H1 (cell line): ENCODE results near the gene RPUSD3. TPM values are rescaled to one million over a fixed set of nuclear protein-coding genes. Genes with fewer than 3 reads are reported as not detected.

Experiments used
- CTCF ChIA-PET: fragments of 300-600 bp; sonication (Branson Sonifier 250); formaldehyde crosslinking; loops from one replicate; lab custom pipeline; 2021; ENCODE audit not compliant: partially characterized antibody; lab: Charles Lee
- POLR2A ChIA-PET: fragments of 300-600 bp; sonication (Branson Sonifier 250); formaldehyde crosslinking; loops from one replicate; lab custom pipeline; 2021; ENCODE audit warnings: inconsistent platforms; ENCODE audit not compliant: partially characterized antibody; lab: Charles Lee
- DNase-seq, 2 experiments: peaks; one replicate each; pipeline versions ENCODE4 v3.0.0 to v3.0.0-alpha.2; 2010 to 2022; ENCODE audit warnings: low spot score in 2 of 2, low read depth in 1 of 2, mixed read lengths in 1 of 2
- FAIRE-seq: peaks from 2 replicates; lab custom pipeline; 2011; peaks lifted over from hg19 to GRCh38; lab: Jason Lieb, UNC
- H2AFZ ChIP-seq: 2 replicates; pipeline ENCODE4 v1.8.1; 2012; ENCODE audit warnings: low read length, inconsistent platforms
- H2AK5ac ChIP-seq: 2 replicates; pipeline ENCODE4 v1.6.1; 2013; ENCODE audit warnings: low read depth, low read length
- H2BK120ac ChIP-seq: replicated peaks from 2 replicates; pipeline ENCODE3; 2013; ENCODE audit warnings: low read depth, low read length, inconsistent platforms
- H2BK12ac ChIP-seq: 2 replicates; pipeline ENCODE4 v1.6.1; 2013; ENCODE audit warnings: low read depth, low read length
- H2BK15ac ChIP-seq: 2 replicates; pipeline ENCODE4 v1.6.1; 2013; ENCODE audit warnings: low read length
- H2BK20ac ChIP-seq: 2 replicates; pipeline ENCODE4 v1.6.1; 2013; ENCODE audit warnings: low read length
- H2BK5ac ChIP-seq: 2 replicates; pipeline ENCODE4 v1.6.1; 2013; ENCODE audit warnings: low read depth, low read length
- H3K14ac ChIP-seq: 2 replicates; pipeline ENCODE4 v1.6.1; 2013; ENCODE audit warnings: inconsistent platforms; ENCODE audit not compliant: insufficient read length
- H3K18ac ChIP-seq: 2 replicates; pipeline ENCODE4 v1.6.1; 2013; ENCODE audit warnings: low read length; ENCODE audit errors: extremely low read depth
- H3K23ac ChIP-seq: 2 replicates; pipeline ENCODE4 v1.6.1; 2013; ENCODE audit warnings: inconsistent platforms; ENCODE audit not compliant: insufficient read length
- H3K23me2 ChIP-seq: 2 replicates; pipeline ENCODE4 v1.6.1; 2013; ENCODE audit warnings: low read depth, low read length
- H3K27ac ChIP-seq: 2 replicates; pipeline ENCODE4 v1.6.1; 2011; ENCODE audit warnings: low read depth, low read length, inconsistent platforms
- H3K27me3 ChIP-seq, 4 experiments: replicated peaks in 1 of 4; 1 replicate in 1 of 4; 2 replicates in 3 of 4; pipeline versions ENCODE4 v1.6.1 to v1.8.1; 2011 to 2013; ENCODE audit warnings: low read length in 3 of 4, mild to moderate bottlenecking in 3 of 4, inconsistent platforms in 2 of 4, mixed read lengths in 2 of 4, moderate library complexity in 1 of 4; ENCODE audit not compliant: control insufficient read depth in 3 of 4, insufficient read depth in 3 of 4; ENCODE audit errors: extremely low read depth in 1 of 4
- H3K36me3 ChIP-seq, 4 experiments: 2 replicates each; pipeline versions ENCODE4 v1.6.1 to v1.8.1; 2011 to 2013; ENCODE audit warnings: mild to moderate bottlenecking in 4 of 4, low read length in 3 of 4, moderate library complexity in 2 of 4, control low read depth in 1 of 4, inconsistent platforms in 1 of 4; ENCODE audit not compliant: insufficient read depth in 4 of 4, control insufficient read depth in 2 of 4
- H3K4ac ChIP-seq: replicated peaks from 2 replicates; pipeline ENCODE3; 2013; ENCODE audit warnings: low read length, low read depth, mixed read lengths, inconsistent platforms; ENCODE audit not compliant: insufficient read length
- H3K4me1 ChIP-seq, 4 experiments: replicated peaks in 1 of 4; 1 replicate in 1 of 4; 2 replicates in 3 of 4; pipeline versions ENCODE4 v1.6.1 to v1.8.1; 2011 to 2013; ENCODE audit warnings: low read length in 3 of 4, inconsistent platforms in 2 of 4, mixed read lengths in 1 of 4; ENCODE audit not compliant: insufficient read depth in 4 of 4, control insufficient read depth in 3 of 4
- H3K4me2 ChIP-seq, 2 experiments: 2 replicates each; pipeline versions ENCODE4 v1.6.1 to v1.8.1; 2011 to 2013; ENCODE audit warnings: low read depth in 2 of 2, low read length in 2 of 2, control low read depth in 1 of 2, inconsistent platforms in 1 of 2, mild to moderate bottlenecking in 1 of 2; ENCODE audit not compliant: insufficient read depth in 1 of 2
- H3K4me3 ChIP-seq, 4 experiments: fragments of 200-600, 300-600 bp in 1 of 4; sonication (generic), shearing (Covaris generic), sonication (Bioruptor Twin) in 1 of 4; 2 replicates each; pipeline versions ENCODE4 v1.5.1 to v1.8.1; 2011 to 2016; ENCODE audit warnings: low read length in 4 of 4, low read depth in 3 of 4, control low read depth in 2 of 4, inconsistent platforms in 2 of 4, mild to moderate bottlenecking in 2 of 4, mixed read lengths in 1 of 4, moderate library complexity in 1 of 4; ENCODE audit not compliant: insufficient read depth in 2 of 4; ENCODE audit errors: extremely low read depth in 1 of 4
- H3K56ac ChIP-seq: replicated peaks from 2 replicates; pipeline ENCODE3; 2013; ENCODE audit warnings: low read depth, mild to moderate bottlenecking, mixed read lengths, low read length, inconsistent platforms; ENCODE audit not compliant: insufficient read length
- H3K79me1 ChIP-seq: 2 replicates; pipeline ENCODE4 v1.6.1; 2013; ENCODE audit warnings: low read depth, low read length, control low read depth
- H3K79me2 ChIP-seq, 2 experiments: 2 replicates each; pipeline versions ENCODE4 v1.6.1 to v1.8.1; 2012 to 2013; ENCODE audit warnings: low read length in 2 of 2, mild to moderate bottlenecking in 2 of 2, inconsistent platforms in 1 of 2; ENCODE audit not compliant: insufficient read depth in 2 of 2, control insufficient read depth in 1 of 2
- H3K9ac ChIP-seq, 4 experiments: replicated peaks in 1 of 4; 1 replicate in 1 of 4; 2 replicates in 3 of 4; pipeline versions ENCODE4 v1.6.1 to v1.8.1; 2011 to 2013; ENCODE audit warnings: low read depth in 3 of 4, low read length in 3 of 4, control low read depth in 2 of 4, mild to moderate bottlenecking in 2 of 4, moderate library complexity in 2 of 4, inconsistent platforms in 1 of 4; ENCODE audit errors: extremely low read depth in 1 of 4
- H3K9me3 ChIP-seq, 2 experiments: 2 replicates each; pipeline versions ENCODE4 v1.6.1 to v1.8.1; 2012 to 2013; ENCODE audit warnings: mild to moderate bottlenecking in 2 of 2, moderate library complexity in 2 of 2, control low read depth in 1 of 2, inconsistent platforms in 1 of 2, low read depth in 1 of 2, low read length in 1 of 2, mixed read lengths in 1 of 2; ENCODE audit not compliant: insufficient read depth in 2 of 2
- H4K20me1 ChIP-seq, 2 experiments: replicated peaks in 1 of 2; 2 replicates each; pipeline versions ENCODE3 to v1.8.1; 2011 to 2013; ENCODE audit warnings: inconsistent platforms in 2 of 2, low read length in 2 of 2, mild to moderate bottlenecking in 1 of 2; ENCODE audit not compliant: insufficient read depth in 2 of 2, control insufficient read depth in 1 of 2
- H4K5ac ChIP-seq: 2 replicates; pipeline ENCODE4 v1.6.1; 2013; ENCODE audit warnings: low read length, low read depth, mixed read lengths, inconsistent platforms; ENCODE audit not compliant: insufficient read length
- H4K8ac ChIP-seq: 2 replicates; pipeline ENCODE4 v1.8.0; 2013; ENCODE audit warnings: mild to moderate bottlenecking, moderate library complexity, low read length, inconsistent platforms; ENCODE audit not compliant: insufficient read depth; ENCODE audit errors: extremely low read depth
- H4K91ac ChIP-seq: replicated peaks from 2 replicates; pipeline ENCODE3; 2013; ENCODE audit warnings: low read length, mixed read lengths, inconsistent platforms; ENCODE audit not compliant: insufficient read length
- CHD1 ChIP-seq: IDR thresholded peaks from 2 replicates; pipeline ENCODE4 v1.6.1; 2012; ENCODE audit warnings: low read depth, low read length, improper control_type of control experiment
- CHD2 ChIP-seq: IDR thresholded peaks from 2 replicates; pipeline ENCODE4 v1.6.1; 2012; ENCODE audit warnings: low read length, improper control_type of control experiment
- GTF2F1 ChIP-seq: IDR thresholded peaks from 2 replicates; pipeline ENCODE4 v1.6.1; 2012; ENCODE audit warnings: low read depth, low read length, improper control_type of control experiment, borderline replicate concordance
- RFX5 ChIP-seq: IDR thresholded peaks from 2 replicates; pipeline ENCODE4 v1.6.1; 2011; ENCODE audit warnings: low read depth, low read length, improper control_type of control experiment, borderline replicate concordance
- RXRA ChIP-seq: IDR thresholded peaks from 2 replicates; pipeline ENCODE4 v1.6.1; 2011; ENCODE audit warnings: low read depth, mild to moderate bottlenecking, low read length, moderate library complexity; ENCODE audit not compliant: insufficient read depth
- SIN3A ChIP-seq, 2 experiments: IDR thresholded peaks in 1 of 2; conservative IDR thresholded peaks in 1 of 2; 2 replicates each; pipeline ENCODE4 v1.6.1; 2011 to 2012; ENCODE audit warnings: low read length in 2 of 2, improper control_type of control experiment in 1 of 2, low read depth in 1 of 2, mild to moderate bottlenecking in 1 of 2
- SIRT6 ChIP-seq: IDR thresholded peaks from one replicate; pipeline ENCODE4 v1.7.1; 2012; ENCODE audit warnings: low read length, inconsistent platforms
- SP1 ChIP-seq: IDR thresholded peaks from 2 replicates; pipeline ENCODE4 v1.6.1; 2011; ENCODE audit warnings: low read depth, low read length
- WGBS, 2 experiments: shearing (Covaris generic) in 1 of 2; methylation state at CpG; one replicate each; pipeline versions ENCODE4 v1.1.6 to v1.1.7; 2013 to 2015; ENCODE audit warnings: low lambda C conversion rate in 2 of 2, mixed read lengths in 2 of 2, inconsistent platforms in 1 of 2, low coverage in 1 of 2, missing lambda C conversion rate in 1 of 2; ENCODE audit not compliant: insufficient replicate concordance in 2 of 2, insufficient coverage in 1 of 2, insufficient read length in 1 of 2; ENCODE audit errors: extremely low coverage in 1 of 2, missing lambda C conversion rate in 1 of 2; 5-methylcytosine and 5-hydroxymethylcytosine counted together
- polyA plus RNA-seq, 7 experiments: library from polyadenylated mRNA; depleted of rRNA in 3 of 7; stranded (reverse) in 5 of 7; unstranded in 2 of 7; fragments of >200 nt in 5 of 7; fragments of 200-250 nt in 2 of 7; gene quantifications; 1 replicate in 5 of 7; 2 replicates in 1 of 7; 4 replicates in 1 of 7; pipeline versions ENCODE4 v1.2.1 to v1.2.3, GENCODE V29; 2011 to 2013; ENCODE audit warnings: missing spikeins in 2 of 7, mixed read lengths in 2 of 7
- total RNA-seq: library from RNA; stranded (reverse); fragmentation: NEBNext Ultra II Directional; extraction: Animal tissue kit (Norgen Biotek cat#: 25700); gene quantifications from 2 replicates; pipeline ENCODE4 v1.2.1, GENCODE V29; 2021

The RPUSD3 gene
- total and polyA plus RNA-seq, 2 of the 8 experiments (the other 6 are each of a cell fraction or from before 2014, with no cell fraction given), result 68.4 to 154 TPM

DNA sequence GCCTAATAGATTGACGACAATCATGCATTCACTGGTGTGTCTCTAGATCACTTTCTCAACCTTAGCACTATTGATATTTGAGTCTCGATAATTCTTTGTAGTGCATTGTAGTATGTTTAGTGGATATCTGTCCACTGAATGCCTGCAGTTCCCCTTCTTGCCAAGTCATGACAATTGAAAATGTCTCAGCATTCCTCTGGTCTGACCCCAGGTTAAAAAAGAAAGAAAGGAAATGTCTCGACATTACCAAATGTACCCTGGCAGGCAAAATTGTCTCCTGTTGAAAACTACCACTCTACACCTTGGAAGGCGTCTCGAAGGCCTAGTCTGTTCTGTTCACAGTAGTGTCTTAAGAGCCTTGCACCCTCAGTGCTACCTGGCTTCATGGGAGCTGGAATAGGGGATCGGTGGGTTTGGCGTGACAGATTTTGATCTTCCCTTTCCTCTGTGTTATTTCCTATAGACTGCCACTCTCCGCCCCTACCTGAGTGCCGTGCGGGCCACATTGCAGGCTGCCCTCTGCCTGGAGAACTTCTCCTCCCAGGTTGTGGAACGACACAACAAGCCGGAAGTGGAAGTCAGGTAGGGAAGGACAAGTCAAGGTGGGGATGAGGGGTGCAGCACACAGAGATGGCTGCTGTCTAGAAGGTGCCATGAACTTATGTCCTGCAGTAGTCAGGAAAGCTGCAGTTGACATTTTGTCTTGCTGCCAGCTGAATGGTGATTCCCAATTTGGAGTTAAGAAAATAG lies 46.4 kb downstream of the RPUSD3 start:
- Histone ChIP-seq H3K23ac (no peak overlapping the region), H2BK12ac (no peak overlapping the region), H3K4me1 (peaks cover 0 to 3% (median 0%) of the 10 kb centered on the region in 4 experiments; a peak in 1 of 7 replicates), H4K5ac (no peak overlapping the region), H2AK5ac (no peak overlapping the region), H4K8ac (no peak overlapping the region), H3K18ac (no peak overlapping the region), H3K9me3 (no peaks in the 10 kb centered on the region), H2BK15ac (no peak overlapping the region), H2BK5ac (no peak overlapping the region), H3K4ac (no peak overlapping the region), H3K27ac (no peak overlapping the region), H3K79me1 (peaks cover 4% of the 10 kb centered on the region), H3K4me2 (no peak overlapping the region), H3K27me3 (no peaks in the 10 kb centered on the region), H3K56ac (no peak overlapping the region), H4K91ac (no peak overlapping the region), H3K36me3 (peaks cover 16 to 50% (median 40%) of the 10 kb centered on the region in 4 experiments), H3K14ac (no peak overlapping the region), H3K79me2 (peaks cover 0 to 35% of the 10 kb centered on the region in 2 experiments; a peak in 2 of 4 replicates), H2BK20ac (no peak overlapping the region), H3K23me2 (peaks cover 5% of the 10 kb centered on the region), H2AFZ (no peak overlapping the region), H3K9ac (no peak overlapping the region), H3K4me3 (no peak overlapping the region), H4K20me1 (peaks cover 0 to 5% of the 10 kb centered on the region in 2 experiments), H2BK120ac (no peak overlapping the region)
- POLR2A ChIA-PET, result interaction anchor here (0.8 to 5.5 kb wide), 3 partner anchors 10 to 118 kb away, joined by 3 to 71 read pairs (median 3); partner anchors contain the start of gene TTLL3
- CTCF ChIA-PET, result interaction anchor here (0.6 to 2.3 kb wide), 3 partner anchors 12 to 182 kb away, joined by 3 to 8 read pairs (median 3); partner anchors contain the start of gene TTLL3
- no peak for TF ChIP-seq CHD1
- TF ChIP-seq RFX5, result no peak
- no peak for TF ChIP-seq SIRT6
- TF ChIP-seq CHD2, result no peak
- no peak for TF ChIP-seq SIN3A (conservative IDR thresholded peaks at IDR 0.05 in 1 of 2, IDR thresholded peaks at IDR 0.05 in 1 of 2; ENCODE audit: low read depth in 1 of 2, low read length in 2 of 2)
- no peak for TF ChIP-seq SP1
- TF ChIP-seq RXRA, result no peak
- TF ChIP-seq GTF2F1, result no peak
- FAIRE-seq (no peak), DNase-seq (no peak)
- 92% methylated on average over 12 of the region's 12 CpGs; no CpG with 5 or more reads in 1 of the 2 experiments for WGBS, 2 experiments
